Suprapubic skin (tissue), 3 donors: ENCODE data around the gene MAP2K4.

Experiments used
- EP300 ChIP-seq: sonication (generic); formaldehyde crosslinking; IDR thresholded peaks from one replicate; pipeline ENCODE4 v1.6.1; 2017; ENCODE audit warnings: antibody characterized with exemption
- TF ChIP-seq, protein P1 (sequence below), 2 donors: fragments of 200-600 bp in 1 of 2; fragments of 450-650 bp in 1 of 2; sonication (generic) in 1 of 2; IDR thresholded peaks; one replicate each; pipeline ENCODE4 v1.5.1; 2016 to 2019; ENCODE audit warnings: antibody characterized with exemption in 2 of 2, mild to moderate bottlenecking in 1 of 2, moderate library complexity in 1 of 2

DNA sequence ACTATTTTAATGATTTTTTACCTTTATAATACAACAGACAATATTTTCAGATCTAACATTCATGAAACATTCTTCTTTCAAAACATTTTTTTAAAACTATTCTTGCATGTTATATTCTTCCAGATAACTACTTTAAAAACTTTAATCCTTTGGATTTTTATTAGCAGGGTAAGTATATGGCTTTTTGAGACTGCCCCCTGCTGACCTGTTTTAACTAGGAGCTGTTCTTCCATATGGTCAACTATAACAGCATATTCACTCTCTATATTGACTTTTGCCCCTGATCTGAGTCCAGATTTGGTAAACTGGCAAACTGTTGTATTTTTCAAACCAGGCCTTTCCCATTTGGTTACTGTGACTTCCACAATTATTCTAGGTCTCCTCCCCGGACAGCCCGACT lies 39.9 kb upstream of the MAP2K4 start:
- TF ChIP-seq, protein P1, sequence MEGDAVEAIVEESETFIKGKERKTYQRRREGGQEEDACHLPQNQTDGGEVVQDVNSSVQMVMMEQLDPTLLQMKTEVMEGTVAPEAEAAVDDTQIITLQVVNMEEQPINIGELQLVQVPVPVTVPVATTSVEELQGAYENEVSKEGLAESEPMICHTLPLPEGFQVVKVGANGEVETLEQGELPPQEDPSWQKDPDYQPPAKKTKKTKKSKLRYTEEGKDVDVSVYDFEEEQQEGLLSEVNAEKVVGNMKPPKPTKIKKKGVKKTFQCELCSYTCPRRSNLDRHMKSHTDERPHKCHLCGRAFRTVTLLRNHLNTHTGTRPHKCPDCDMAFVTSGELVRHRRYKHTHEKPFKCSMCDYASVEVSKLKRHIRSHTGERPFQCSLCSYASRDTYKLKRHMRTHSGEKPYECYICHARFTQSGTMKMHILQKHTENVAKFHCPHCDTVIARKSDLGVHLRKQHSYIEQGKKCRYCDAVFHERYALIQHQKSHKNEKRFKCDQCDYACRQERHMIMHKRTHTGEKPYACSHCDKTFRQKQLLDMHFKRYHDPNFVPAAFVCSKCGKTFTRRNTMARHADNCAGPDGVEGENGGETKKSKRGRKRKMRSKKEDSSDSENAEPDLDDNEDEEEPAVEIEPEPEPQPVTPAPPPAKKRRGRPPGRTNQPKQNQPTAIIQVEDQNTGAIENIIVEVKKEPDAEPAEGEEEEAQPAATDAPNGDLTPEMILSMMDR (IDR thresholded peaks at IDR 0.05), result no peak
- no peak for TF ChIP-seq EP300
